NB4 (cell line): ENCODE data around the gene MTHFS.
A peak's percentile ranks its signal among the peaks of the same experiment; 100 is the strongest.
"Not testable (repeated sequence)": the region's sequence is repeated elsewhere in the genome, so short reads cannot be mapped to it uniquely, and the experiment has no call there.

Experiments
- DNase-seq: peaks from one replicate; pipeline ENCODE4 v3.0.0; 2010; ENCODE audit warnings: low read depth
- H3K4me3 ChIP-seq: one replicate; pipeline ENCODE4 v1.5.1; 2011; ENCODE audit warnings: mild to moderate bottlenecking, low read depth, low read length, moderate library complexity
- CTCF ChIP-seq: IDR thresholded peaks from one replicate; pipeline ENCODE4 v1.5.1; 2012; ENCODE audit warnings: low read depth, low read length
- MAX ChIP-seq: IDR thresholded peaks from 2 replicates; pipeline ENCODE4 v1.6.1; 2011; ENCODE audit warnings: low read depth, low read length
- MYC ChIP-seq: IDR thresholded peaks from 2 replicates; pipeline ENCODE4 v1.6.1; 2011; ENCODE audit warnings: low read depth, low read length
- POLR2A ChIP-seq: IDR thresholded peaks from 2 replicates; pipeline ENCODE4 v1.6.1; 2011; ENCODE audit warnings: mild to moderate bottlenecking; ENCODE audit not compliant: insufficient read length; ENCODE audit errors: extremely low read depth

MTHFS gene

GRCh38 chr15:79896634-79897379, at the start of gene MTHFS:
TSS of gene MTHFS (minus strand) at chr15:79897014. CDS start at chr15:79896988, 26 bp downstream.
- peak within 1 kb of the TSS; percentile 92 for H3K4me3 ChIP-seq
- peak; percentile 91 for DNase-seq
- TF ChIP-seq MAX, result peak; percentile 46
- TF ChIP-seq CTCF, result peak; percentile 23
- TF ChIP-seq POLR2A, result peak; percentile 92
- TF ChIP-seq MYC, result peak; percentile 67; the same call in 1 of the 2 replicates

- DNase-seq, result no peak
- TF ChIP-seq MAX (no peak), CTCF (no peak), MYC (no peak), POLR2A (no peak)
- H3K4me3 ChIP-seq, result no peak overlapping the region
These were observed 47.8 kb upstream of the MTHFS start for GRCh38 chr15:79944622-79945021.

GRCh38 chr15:79943820-79944219, 47.0 kb upstream of the MTHFS start:
- H3K4me3 ChIP-seq, result no peak overlapping the region
- DNase-seq, result no peak
- TF ChIP-seq MYC, result no peak

GRCh38 chr15:79942741-79943481, 46.1 kb upstream of the MTHFS start:
- no peak overlapping the region for H3K4me3 ChIP-seq
- peak; percentile 69 for DNase-seq
- TF ChIP-seq POLR2A, result no peak
- TF ChIP-seq MAX, result no peak
- TF ChIP-seq MYC, result no peak
- no peak for TF ChIP-seq CTCF

GRCh38 chr15:79939399-79939798, 42.6 kb upstream of the MTHFS start:
- no peak for TF ChIP-seq MYC
- TF ChIP-seq MAX, result no peak
- no peak for TF ChIP-seq POLR2A
- no peak for TF ChIP-seq CTCF
- no peak for DNase-seq

GRCh38 chr15:79938143-79938542, 41.3 kb upstream of the MTHFS start:
- no peak for TF ChIP-seq MYC
- TF ChIP-seq CTCF, result no peak
- no peak for TF ChIP-seq POLR2A
- no peak for TF ChIP-seq MAX
- DNase-seq, result no peak
- H3K4me3 ChIP-seq, result no peak overlapping the region

More at GRCh38 chr15:79939399-79939798, 42.6 kb upstream of the MTHFS start:
- H3K4me3 ChIP-seq, result no peak overlapping the region

- not testable (repeated sequence) for H3K4me3 ChIP-seq
These were observed 38.9 kb upstream of the MTHFS start for GRCh38 chr15:79935556-79936201.

More at GRCh38 chr15:79935556-79936201, 38.9 kb upstream of the MTHFS start:
- not testable (repeated sequence) for DNase-seq
